OCI-LY7 (cell line): ENCODE results near the gene ITPA. TPM values are rescaled to one million over a fixed set of nuclear protein-coding genes. Genes with fewer than 3 reads are reported as not detected.

Experiments used
- BruUV-seq: library from RNA; stranded (reverse); fragments of 400-500 nt; replicated peaks from 2 replicates; lab custom pipeline; 2021; lab: Mats Ljungman, UMichigan
- CTCF ChIA-PET: fragments of 300-600 bp; sonication (Branson Sonifier 250); formaldehyde crosslinking; loops from one replicate; lab custom pipeline; 2022; ENCODE audit warnings: antibody characterized with exemption; ENCODE audit not compliant: unreplicated experiment; lab: Charles Lee
- POLR2A ChIA-PET: fragments of 300-600 bp; sonication (Branson Sonifier 250); formaldehyde crosslinking; loops from one replicate; lab custom pipeline; 2022; ENCODE audit warnings: antibody characterized with exemption; lab: Charles Lee
- DNase-seq: peaks from one replicate; pipeline ENCODE4 v3.0.0-alpha.2; 2015; ENCODE audit warnings: low spot score
- H2AFZ ChIP-seq: fragments of 200-600 bp; sonication (generic), shearing (Covaris generic); 2 replicates; pipeline ENCODE4 v1.6.1; 2014; ENCODE audit warnings: mild to moderate bottlenecking, antibody characterized with exemption, low read length, moderate library complexity
- H3K27ac ChIP-seq: fragments of 200-600 bp; sonication (generic); 2 replicates; pipeline ENCODE4 v1.5.1; 2014; ENCODE audit warnings: mixed run types, low read depth, mild to moderate bottlenecking, moderate library complexity, low read length, inconsistent platforms; ENCODE audit not compliant: poor library complexity, severe bottlenecking
- H3K36me3 ChIP-seq: fragments of 200-600 bp; sonication (generic); 2 replicates; pipeline ENCODE4 v1.6.1; 2014; ENCODE audit warnings: mild to moderate bottlenecking, antibody characterized with exemption, low read length, moderate library complexity, mixed read lengths; ENCODE audit not compliant: insufficient read depth
- H3K4me1 ChIP-seq: fragments of 200-600 bp; sonication (generic); 2 replicates; pipeline ENCODE4 v1.5.1; 2014; ENCODE audit warnings: mild to moderate bottlenecking, low read length; ENCODE audit not compliant: insufficient read depth, poor library complexity, severe bottlenecking
- H3K4me2 ChIP-seq: fragments of 200-600 bp; sonication (generic); 2 replicates; pipeline ENCODE4 v1.6.1; 2014; ENCODE audit warnings: mild to moderate bottlenecking, low read length
- H3K4me3 ChIP-seq: fragments of 200-600 bp; sonication (generic); 2 replicates; pipeline ENCODE4 v1.5.1; 2014; ENCODE audit warnings: mild to moderate bottlenecking, low read depth, low read length; ENCODE audit not compliant: poor library complexity, severe bottlenecking
- H3K79me2 ChIP-seq: fragments of 200-600 bp; sonication (generic); 2 replicates; pipeline ENCODE4 v1.6.1; 2016; ENCODE audit warnings: low read depth, mild to moderate bottlenecking, low read length, moderate library complexity, mixed read lengths; ENCODE audit not compliant: insufficient read depth
- H3K9me2 ChIP-seq: fragments of 200-600 bp; sonication (generic); 2 replicates; pipeline ENCODE4 v1.6.1; 2016; ENCODE audit warnings: mild to moderate bottlenecking, low read length, mixed read lengths; ENCODE audit not compliant: insufficient read depth
- H3K9me3 ChIP-seq: fragments of 200-600 bp; sonication (generic); 2 replicates; pipeline ENCODE4 v1.6.1; 2014; ENCODE audit warnings: mild to moderate bottlenecking, mixed run types, low read length, mixed read lengths
- H4K20me1 ChIP-seq: fragments of 200-600 bp; sonication (generic); 2 replicates; pipeline ENCODE4 v1.6.1; 2014; ENCODE audit warnings: mild to moderate bottlenecking, antibody characterized with exemption, low read length, moderate library complexity, mixed read lengths; ENCODE audit not compliant: insufficient read depth
- EZH2phosphoT487 ChIP-seq: fragments of 200-600 bp; sonication (generic); IDR thresholded peaks from 2 replicates; pipeline ENCODE4 v1.6.1; 2018; ENCODE audit warnings: low read depth, borderline replicate concordance, mild to moderate bottlenecking, mixed run types, antibody characterized with exemption, low read length, moderate library complexity, mixed read lengths
- intact Hi-C: fragments of 100-400 bp; cut with micrococcal nuclease; formaldehyde crosslinking; loops from one replicate; pipeline ENCODE4 v1.10.0; 2022; ENCODE audit not compliant: unreplicated experiment
- total RNA-seq, 2 experiments: library from RNA; depleted of rRNA in 1 of 2; stranded (reverse); fragments of >200 nt in 1 of 2; shearing (Covaris generic) in 1 of 2; gene quantifications; 2 replicates each; pipeline ENCODE4 v1.2.3, GENCODE V29; 2014 to 2022
- TF ChIP-seq, protein P1 (sequence below): fragments of 200-600 bp; sonication (generic); conservative IDR thresholded peaks from 2 replicates; pipeline ENCODE4 v1.5.1; 2014; ENCODE audit warnings: mild to moderate bottlenecking, antibody characterized with exemption, low read length, moderate library complexity, mixed read lengths

ITPA gene
- total RNA-seq, 2 experiments from 2014 or later: 58.0 to 62.4 TPM

GRCh38 chr20:3245156-3245555, 35.9 kb downstream of the ITPA start:
- POLR2A ChIA-PET: interaction anchor here (0.5 kb wide), 1 partner anchor 120 kb away, joined by 3 read pairs; no protein-coding TSS in a partner anchor
- Histone ChIP-seq H3K9me2 (no peaks in the 10 kb centered on the region), H3K79me2 (no peaks in the 10 kb centered on the region), H3K36me3 (no peaks in the 10 kb centered on the region), H2AFZ (no peak overlapping the region), H3K4me1 (no peaks in the 10 kb centered on the region), H3K27ac (no peak overlapping the region), H3K4me2 (no peak overlapping the region), H3K4me3 (no peak overlapping the region), H4K20me1 (no peaks in the 10 kb centered on the region; the same call in 1 of the 2 replicates), H3K9me3 (no peaks in the 10 kb centered on the region)
- no TSS peak for BruUV-seq
- TF ChIP-seq, protein P1, sequence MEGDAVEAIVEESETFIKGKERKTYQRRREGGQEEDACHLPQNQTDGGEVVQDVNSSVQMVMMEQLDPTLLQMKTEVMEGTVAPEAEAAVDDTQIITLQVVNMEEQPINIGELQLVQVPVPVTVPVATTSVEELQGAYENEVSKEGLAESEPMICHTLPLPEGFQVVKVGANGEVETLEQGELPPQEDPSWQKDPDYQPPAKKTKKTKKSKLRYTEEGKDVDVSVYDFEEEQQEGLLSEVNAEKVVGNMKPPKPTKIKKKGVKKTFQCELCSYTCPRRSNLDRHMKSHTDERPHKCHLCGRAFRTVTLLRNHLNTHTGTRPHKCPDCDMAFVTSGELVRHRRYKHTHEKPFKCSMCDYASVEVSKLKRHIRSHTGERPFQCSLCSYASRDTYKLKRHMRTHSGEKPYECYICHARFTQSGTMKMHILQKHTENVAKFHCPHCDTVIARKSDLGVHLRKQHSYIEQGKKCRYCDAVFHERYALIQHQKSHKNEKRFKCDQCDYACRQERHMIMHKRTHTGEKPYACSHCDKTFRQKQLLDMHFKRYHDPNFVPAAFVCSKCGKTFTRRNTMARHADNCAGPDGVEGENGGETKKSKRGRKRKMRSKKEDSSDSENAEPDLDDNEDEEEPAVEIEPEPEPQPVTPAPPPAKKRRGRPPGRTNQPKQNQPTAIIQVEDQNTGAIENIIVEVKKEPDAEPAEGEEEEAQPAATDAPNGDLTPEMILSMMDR: no peak
- no peak for TF ChIP-seq EZH2phosphoT487
- CTCF ChIA-PET: no interaction called here
- intact Hi-C loops: no loop called here
- no peak for DNase-seq

- no peak overlapping the region for H3K27ac ChIP-seq
- H3K79me2 ChIP-seq: no peaks in the 10 kb centered on the region
- H3K4me3 ChIP-seq: no peak overlapping the region
- no peaks in the 10 kb centered on the region for H3K4me1 ChIP-seq
- ChIA-PET POLR2A (interaction anchor here (0.5 to 1.2 kb wide), 5 partner anchors 49 to 306 kb away, joined by 3 to 7 read pairs (median 5); no protein-coding TSS in a partner anchor), CTCF (no interaction called here)
- no peaks in the 10 kb centered on the region for H3K9me3 ChIP-seq
- TF ChIP-seq EZH2phosphoT487: no peak
- TF ChIP-seq, protein P1: no peak
- H4K20me1 ChIP-seq: no peaks in the 10 kb centered on the region; the same call in 1 of the 2 replicates
- H3K36me3 ChIP-seq: no peaks in the 10 kb centered on the region
- H3K9me2 ChIP-seq: no peaks in the 10 kb centered on the region
- intact Hi-C loops: no loop called here
- H2AFZ ChIP-seq: no peak overlapping the region
- no peak overlapping the region for H3K4me2 ChIP-seq
- no peak for DNase-seq
- no TSS peak for BruUV-seq
Measured at GRCh38 chr20:3245711-3246110, 36.4 kb downstream of the ITPA start.

DNA sequence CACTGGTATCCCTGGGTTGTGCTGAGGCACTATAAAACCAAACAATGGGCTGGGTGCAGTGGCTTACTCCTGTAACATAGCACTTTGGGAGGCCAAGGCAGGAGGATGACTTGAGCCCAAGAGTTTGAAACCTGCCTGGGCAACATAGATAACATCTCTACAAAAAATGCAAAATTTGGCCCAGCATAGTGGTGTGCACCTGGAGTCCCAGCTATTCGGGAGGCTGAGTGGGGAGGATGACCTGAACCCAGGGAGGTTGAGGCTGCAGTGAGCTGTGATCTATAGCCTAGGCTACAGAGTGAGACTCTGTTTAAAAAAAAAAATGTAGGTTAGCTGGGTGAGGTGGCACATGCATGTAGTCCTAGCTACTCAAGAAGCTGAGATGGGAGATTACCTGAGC, 37.4 kb downstream of the ITPA start:
- Histone ChIP-seq H3K4me1 (no peaks in the 10 kb centered on the region), H3K27ac (no peak overlapping the region), H3K79me2 (no peaks in the 10 kb centered on the region), H4K20me1 (no peaks in the 10 kb centered on the region; the same call in 1 of the 2 replicates), H3K4me2 (no peak overlapping the region), H3K9me2 (no peaks in the 10 kb centered on the region), H3K36me3 (no peaks in the 10 kb centered on the region), H3K4me3 (no peak overlapping the region), H2AFZ (no peak overlapping the region), H3K9me3 (no peaks in the 10 kb centered on the region)
- intact Hi-C loops: no loop called here
- CTCF ChIA-PET: no interaction called here
- no TSS peak for BruUV-seq
- POLR2A ChIA-PET: interaction anchor here (0.5 to 1.2 kb wide), 7 partner anchors 31 to 577 kb away, joined by 3 to 5 read pairs (median 3); no protein-coding TSS in a partner anchor
- TF ChIP-seq, protein P1: no peak
- no peak for TF ChIP-seq EZH2phosphoT487
- no peak for DNase-seq
